ENCODE data around the gene RNF149. TPM values are rescaled to one million over a fixed set of nuclear protein-coding genes. Genes with fewer than 3 reads are reported as not detected.
"Not testable (repeated sequence)": the region's sequence is repeated elsewhere in the genome, so short reads cannot be mapped to it uniquely, and the experiment has no call there.

Gene RNF149, protein sequence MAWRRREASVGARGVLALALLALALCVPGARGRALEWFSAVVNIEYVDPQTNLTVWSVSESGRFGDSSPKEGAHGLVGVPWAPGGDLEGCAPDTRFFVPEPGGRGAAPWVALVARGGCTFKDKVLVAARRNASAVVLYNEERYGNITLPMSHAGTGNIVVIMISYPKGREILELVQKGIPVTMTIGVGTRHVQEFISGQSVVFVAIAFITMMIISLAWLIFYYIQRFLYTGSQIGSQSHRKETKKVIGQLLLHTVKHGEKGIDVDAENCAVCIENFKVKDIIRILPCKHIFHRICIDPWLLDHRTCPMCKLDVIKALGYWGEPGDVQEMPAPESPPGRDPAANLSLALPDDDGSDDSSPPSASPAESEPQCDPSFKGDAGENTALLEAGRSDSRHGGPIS
- total RNA-seq, result 10 to 100 TPM; 43.4 TPM
- polyA plus RNA-seq, result 87.6 TPM

DNA sequence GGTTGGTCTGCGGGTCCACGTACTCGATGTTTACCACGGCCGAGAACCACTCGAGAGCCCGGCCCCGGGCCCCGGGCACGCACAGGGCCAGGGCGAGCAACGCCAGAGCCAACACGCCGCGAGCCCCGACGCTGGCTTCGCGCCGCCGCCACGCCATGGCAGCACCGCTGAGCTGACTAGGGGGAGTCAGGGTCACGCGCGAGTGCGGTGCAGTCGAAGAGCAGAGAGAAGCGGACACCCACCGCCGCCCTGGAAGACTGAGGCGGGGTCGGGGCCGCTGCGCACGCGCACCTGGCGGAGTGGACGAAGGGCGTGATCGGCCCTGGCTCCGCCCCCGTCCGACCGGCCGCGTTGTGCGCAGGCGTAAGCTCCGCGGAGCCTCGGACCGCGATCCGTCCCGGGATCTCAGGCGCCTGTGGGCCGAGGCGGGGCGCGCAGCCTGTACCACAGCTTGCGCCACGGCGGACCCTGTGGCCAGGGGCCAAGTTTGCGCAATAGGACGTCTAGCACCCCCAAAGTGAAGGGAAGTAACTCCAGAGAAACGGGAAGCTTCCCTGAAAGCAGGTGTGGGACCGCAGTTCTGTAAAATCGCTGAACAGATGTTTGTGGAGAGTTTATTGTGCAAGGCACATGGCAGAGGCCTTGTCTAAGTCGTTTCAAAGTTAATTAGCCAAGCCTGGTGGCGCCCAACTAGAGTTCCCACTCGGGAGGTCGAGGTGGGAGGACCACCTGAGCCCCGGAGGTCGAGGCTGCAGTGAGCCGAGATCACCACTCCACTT, at the start of gene RNF149:
Gene RNF149, minus strand, starts transcription at position 270 of the 779 bp plus-strand sequence. Its CDS starts 113 bp downstream, at position 157.
- H3K27ac ChIP-seq (ENCODE audit: low read depth, low read length), result peak within 1 kb of the TSS; percentile 88
- Mint-ChIP-seq H3K9me3 (no peaks in the 10 kb centered on the region), H3K4me3 (peak within 1 kb of the TSS; percentile 91 to 99 (median 98)), H3K27ac (peak within 1 kb of the TSS; percentile 90 to 100 (median 99)), H3K27me3 (no peaks in the 10 kb centered on the region), H3K36me3 (peaks cover 6 to 45% (median 11%) of the 10 kb centered on the region in 3 donors), H3K4me1 (peaks cover 71 to 85% (median 81%) of the 10 kb centered on the region in 3 donors)
- peak within 1 kb of the TSS; percentile 85 for H3K4me3 ChIP-seq (ENCODE audit: low read length)
- POLR2A ChIA-PET, result interaction anchor here (0.7 to 2.6 kb wide), 14 partner anchors 17 to 744 kb away, joined by 3 to 32 read pairs (median 4); partner anchors contain the start of gene CNOT11
- CTCF ChIA-PET, result interaction anchor here (0.7 to 3.0 kb wide), 10 partner anchors 9 to 57 kb away, joined by 3 to 28 read pairs (median 4); partner anchors contain the start of gene CNOT11
- peak; percentile 87 to 94 (median 91) for DNase-seq
- no peaks in the 10 kb centered on the region for H3K9me3 ChIP-seq (ENCODE audit: low read length)
- H3K4me1 ChIP-seq (ENCODE audit: insufficient read depth, low read length), result peaks cover 74% of the 10 kb centered on the region
- no peaks in the 10 kb centered on the region for H3K36me3 ChIP-seq (ENCODE audit: insufficient read depth, low read length)
- no peaks in the 10 kb centered on the region for H3K27me3 ChIP-seq (ENCODE audit: insufficient read depth, low read length, poor library complexity, severe bottlenecking)

DNA sequence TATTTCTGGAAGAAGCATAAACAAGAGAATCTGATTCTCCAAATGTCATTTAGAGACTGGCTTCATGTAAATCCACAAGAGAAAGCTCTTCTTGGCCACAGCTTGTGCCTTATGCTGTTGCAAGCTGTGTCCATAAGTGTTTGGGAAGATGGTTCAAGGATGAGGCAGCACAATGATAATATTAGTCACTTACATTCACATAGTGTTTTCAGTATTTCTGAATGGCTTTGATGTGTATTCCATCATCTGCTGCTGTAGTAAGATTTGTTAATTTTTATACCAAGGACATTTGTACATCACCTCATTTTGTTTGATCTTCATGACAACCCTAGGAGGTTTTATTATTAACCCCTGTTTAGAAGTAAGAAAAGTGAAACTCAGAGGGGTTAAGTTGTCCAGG, 48.9 kb upstream of the RNF149 start:
- Mint-ChIP-seq H3K27me3 (peaks cover 0 to 1% of the 10 kb centered on the region in 2 donors), H3K36me3 (no peaks in the 10 kb centered on the region), H3K27ac (peak overlapping the region in 1 of 8 donors; percentile 12), H3K4me1 (peaks cover 22 to 28% (median 27%) of the 10 kb centered on the region in 3 donors), H3K4me3 (no peak overlapping the region), H3K9me3 (peaks cover 0 to 2% (median 0%) of the 10 kb centered on the region in 5 donors)
- no peaks in the 10 kb centered on the region for H3K36me3 ChIP-seq (ENCODE audit: insufficient read depth, low read length)
- ChIA-PET POLR2A (no interaction called here), CTCF (interaction anchor here (0.7 to 1.1 kb wide), 2 partner anchors 9 to 16 kb away, joined by 3 read pairs; no protein-coding TSS in a partner anchor)
- peaks cover 24% of the 10 kb centered on the region for H3K4me1 ChIP-seq (ENCODE audit: insufficient read depth, low read length)
- no peak overlapping the region for H3K4me3 ChIP-seq (ENCODE audit: low read length)
- no peak for DNase-seq
- H3K9me3 ChIP-seq (ENCODE audit: low read length), result no peaks in the 10 kb centered on the region
- no peaks in the 10 kb centered on the region for H3K27me3 ChIP-seq (ENCODE audit: insufficient read depth, low read length, poor library complexity, severe bottlenecking)
- H3K27ac ChIP-seq (ENCODE audit: low read depth, low read length), result no peak overlapping the region

DNA sequence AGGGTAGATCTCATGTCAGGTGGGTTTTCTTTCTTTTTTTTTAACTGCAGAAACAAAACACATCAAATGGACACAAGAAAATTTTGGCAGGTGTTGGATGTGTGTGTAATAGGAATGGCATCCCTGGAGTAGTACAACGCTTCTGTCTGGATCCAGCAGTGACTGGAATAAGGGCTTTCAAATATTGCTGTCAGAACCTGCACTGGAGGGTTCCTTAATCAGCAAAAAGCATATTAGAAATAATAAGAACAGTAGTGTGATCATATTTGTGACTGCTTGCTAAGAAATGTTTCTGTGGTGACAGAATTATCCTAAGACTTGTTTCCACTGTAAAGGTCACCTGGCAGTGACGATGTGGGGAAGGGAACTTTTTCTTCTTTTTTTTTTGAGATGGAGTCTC, 48.0 kb upstream of the RNF149 start:
- no peak overlapping the region for H3K27ac Mint-ChIP-seq
- H3K27me3 ChIP-seq (ENCODE audit: insufficient read depth, low read length, poor library complexity, severe bottlenecking), result no peaks in the 10 kb centered on the region
- H3K4me3 Mint-ChIP-seq, result no peak overlapping the region
- ChIA-PET POLR2A (no interaction called here), CTCF (interaction anchor here (0.7 to 1.1 kb wide), 2 partner anchors 15 kb away, joined by 3 to 5 read pairs; no protein-coding TSS in a partner anchor)
- no peaks in the 10 kb centered on the region for H3K9me3 ChIP-seq (ENCODE audit: low read length)
- peaks cover 15% of the 10 kb centered on the region for H3K4me1 ChIP-seq (ENCODE audit: insufficient read depth, low read length)
- DNase-seq, result no peak
- no peak overlapping the region for H3K4me3 ChIP-seq (ENCODE audit: low read length)
- H3K9me3 Mint-ChIP-seq, result peaks cover 0 to 2% (median 0%) of the 10 kb centered on the region in 5 donors
- peaks cover 13 to 19% (median 19%) of the 10 kb centered on the region in 3 donors for H3K4me1 Mint-ChIP-seq
- H3K27ac ChIP-seq (ENCODE audit: low read depth, low read length), result no peak overlapping the region
- no peaks in the 10 kb centered on the region for H3K36me3 ChIP-seq (ENCODE audit: insufficient read depth, low read length)
- peaks cover 0 to 1% of the 10 kb centered on the region in 2 donors for H3K27me3 Mint-ChIP-seq
- no peaks in the 10 kb centered on the region for H3K36me3 Mint-ChIP-seq

DNA sequence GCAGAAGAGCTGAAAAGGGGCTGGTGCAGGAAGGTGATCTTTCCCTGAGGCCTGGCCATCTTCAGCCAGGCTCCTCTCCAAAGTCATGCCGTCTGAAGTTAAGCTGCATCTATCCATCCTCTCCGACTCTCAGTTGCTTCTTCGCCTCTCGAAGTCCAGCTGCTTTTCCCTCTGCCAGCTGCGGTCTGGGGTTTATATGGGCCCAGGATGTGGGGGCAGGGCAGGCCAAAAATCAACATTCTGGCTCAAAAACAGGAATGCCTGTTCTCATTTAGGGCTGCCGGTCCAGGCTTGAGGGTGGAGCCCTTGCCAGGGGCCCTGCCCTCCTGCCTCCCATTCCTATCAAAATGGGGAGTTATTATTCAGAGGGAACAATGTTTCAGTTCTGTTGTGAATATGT, 47.6 kb upstream of the RNF149 start:
- Histone ChIP-seq H3K27ac (ENCODE audit: low read depth, low read length) (no peak overlapping the region), H3K4me3 (ENCODE audit: low read length) (no peak overlapping the region), H3K9me3 (ENCODE audit: low read length) (no peaks in the 10 kb centered on the region), H3K4me1 (ENCODE audit: insufficient read depth, low read length) (peaks cover 11% of the 10 kb centered on the region), H3K27me3 (ENCODE audit: insufficient read depth, low read length, poor library complexity, severe bottlenecking) (no peaks in the 10 kb centered on the region), H3K36me3 (ENCODE audit: insufficient read depth, low read length) (no peaks in the 10 kb centered on the region)
- ChIA-PET POLR2A (no interaction called here), CTCF (interaction anchor here (1.1 kb wide), 1 partner anchor 14 kb away, joined by 5 read pairs; no protein-coding TSS in a partner anchor)
- H3K27me3 Mint-ChIP-seq, result peaks cover 0 to 1% of the 10 kb centered on the region in 2 donors
- H3K4me1 Mint-ChIP-seq, result peaks cover 8 to 15% (median 14%) of the 10 kb centered on the region in 3 donors
- no peak overlapping the region for H3K4me3 Mint-ChIP-seq
- H3K27ac Mint-ChIP-seq, result no peak overlapping the region
- peaks cover 0 to 2% (median 0%) of the 10 kb centered on the region in 5 donors for H3K9me3 Mint-ChIP-seq
- H3K36me3 Mint-ChIP-seq, result no peaks in the 10 kb centered on the region
- no peak for DNase-seq

GRCh38 chr2:101355401-101356054, 47.0 kb upstream of the RNF149 start:
- Mint-ChIP-seq H3K27me3 (peaks cover 0 to 1% of the 10 kb centered on the region in 2 donors), H3K36me3 (no peaks in the 10 kb centered on the region), H3K9me3 (peaks cover 0 to 2% (median 0%) of the 10 kb centered on the region in 5 donors), H3K4me1 (peaks cover 6 to 14% (median 13%) of the 10 kb centered on the region in 3 donors), H3K27ac (no peak overlapping the region), H3K4me3 (no peak overlapping the region)
- DNase-seq, result no peak
- ChIA-PET POLR2A (no interaction called here), CTCF (interaction anchor here (1.1 kb wide), 1 partner anchor 14 kb away, joined by 5 read pairs; no protein-coding TSS in a partner anchor)
- H3K36me3 ChIP-seq (ENCODE audit: insufficient read depth, low read length), result no peaks in the 10 kb centered on the region
- H3K9me3 ChIP-seq (ENCODE audit: low read length), result no peaks in the 10 kb centered on the region
- H3K27me3 ChIP-seq (ENCODE audit: insufficient read depth, low read length, poor library complexity, severe bottlenecking), result no peaks in the 10 kb centered on the region
- no peak overlapping the region for H3K4me3 ChIP-seq (ENCODE audit: low read length)
- peaks cover 5% of the 10 kb centered on the region for H3K4me1 ChIP-seq (ENCODE audit: insufficient read depth, low read length)
- no peak overlapping the region for H3K27ac ChIP-seq (ENCODE audit: low read depth, low read length)

- Mint-ChIP-seq H3K9me3 (peaks cover 0 to 2% (median 0%) of the 10 kb centered on the region in 5 donors), H3K27ac (no peak overlapping the region), H3K36me3 (peaks cover 0 to 2% (median 0%) of the 10 kb centered on the region in 3 donors), H3K4me1 (peaks cover 5 to 14% (median 12%) of the 10 kb centered on the region in 3 donors), H3K27me3 (peaks cover 0 to 1% of the 10 kb centered on the region in 2 donors), H3K4me3 (no peak overlapping the region)
- no peak overlapping the region for H3K4me3 ChIP-seq (ENCODE audit: low read length)
- DNase-seq, result no peak
- no peaks in the 10 kb centered on the region for H3K27me3 ChIP-seq (ENCODE audit: insufficient read depth, low read length, poor library complexity, severe bottlenecking)
- H3K36me3 ChIP-seq (ENCODE audit: insufficient read depth, low read length), result no peaks in the 10 kb centered on the region
- ChIA-PET POLR2A (no interaction called here), CTCF (interaction anchor here (1.0 to 1.2 kb wide), 2 partner anchors 12 to 21 kb away, joined by 4 read pairs; no protein-coding TSS in a partner anchor)
- no peaks in the 10 kb centered on the region for H3K4me1 ChIP-seq (ENCODE audit: insufficient read depth, low read length)
- no peak overlapping the region for H3K27ac ChIP-seq (ENCODE audit: low read depth, low read length)
- no peaks in the 10 kb centered on the region for H3K9me3 ChIP-seq (ENCODE audit: low read length)
Observed at GRCh38 chr2:101354420-101355311, 46.2 kb upstream of the RNF149 start.

- peaks cover 5 to 13% (median 12%) of the 10 kb centered on the region in 3 donors for H3K4me1 Mint-ChIP-seq
- H3K9me3 ChIP-seq (ENCODE audit: low read length); DNase-seq; H3K36me3 Mint-ChIP-seq; H3K27ac Mint-ChIP-seq; H3K27me3 Mint-ChIP-seq; H3K4me3 Mint-ChIP-seq; H3K9me3 Mint-ChIP-seq; H3K27me3 ChIP-seq (ENCODE audit: insufficient read depth, low read length, poor library complexity, severe bottlenecking); H3K36me3 ChIP-seq (ENCODE audit: insufficient read depth, low read length); H3K4me1 ChIP-seq (ENCODE audit: insufficient read depth, low read length); H3K4me3 ChIP-seq (ENCODE audit: low read length); H3K27ac ChIP-seq (ENCODE audit: low read depth, low read length); POLR2A ChIA-PET: not testable (repeated sequence)
- CTCF ChIA-PET, result interaction anchor here (1.3 to 5.4 kb wide), 3 partner anchors 9 to 56 kb away, joined by 3 to 37 read pairs (median 9); no protein-coding TSS in a partner anchor
Observed at GRCh38 chr2:101352631-101353030, 44.1 kb upstream of the RNF149 start.

Data from CD8-positive, alpha-beta memory T cell (primary cell).